Body of pancreas (tissue), 4 donors: ENCODE results near the gene SNF8. TPM values are rescaled to one million over a fixed set of nuclear protein-coding genes. Genes with fewer than 3 reads are reported as not detected.

Experiments
- ATAC-seq: fragments of 150-250 bp; one replicate; pipeline ENCODE4 v1.9.1; 2016
- DNase-seq, 4 donors: peaks; one replicate each; pipeline ENCODE4 v3.0.0-alpha.2; 2019
- H3K27ac ChIP-seq, 4 donors: fragments of 200-600 bp; sonication (generic); 1 replicate in 3 of 4; 2 replicates in 1 of 4; pipeline versions ENCODE4 v1.5.1 to v1.6.1; 2016 to 2019; ENCODE audit warnings: mild to moderate bottlenecking in 1 of 4, mixed read lengths in 1 of 4, moderate library complexity in 1 of 4
- H3K27me3 ChIP-seq, 2 donors: fragments of 200-600 bp; sonication (generic); one replicate each; pipeline ENCODE4 v1.6.0; 2016; ENCODE audit warnings: mild to moderate bottlenecking in 1 of 2
- H3K36me3 ChIP-seq, 2 donors: fragments of 200-600 bp; sonication (generic); replicated peaks in 1 of 2; 2 replicates each; pipeline ENCODE4 v1.5.1; 2016; ENCODE audit warnings: low read depth in 2 of 2; ENCODE audit not compliant: insufficient read depth in 1 of 2
- H3K4me1 ChIP-seq: fragments of 200-600 bp; sonication (generic); one replicate; pipeline ENCODE4 v1.6.0; 2016
- H3K4me3 ChIP-seq, 2 donors: fragments of 200-600 bp; sonication (generic); 1 replicate in 1 of 2; 2 replicates in 1 of 2; pipeline ENCODE4 v1.5.1; 2016 to 2019
- H3K9me3 ChIP-seq, 3 donors: fragments of 200-600 bp; sonication (generic); 1 replicate in 2 of 3; 2 replicates in 1 of 3; pipeline ENCODE4 v1.5.1; 2016
- POLR2A ChIP-seq, 3 donors: fragments of 450-650 bp; IDR thresholded peaks; one replicate each; pipeline ENCODE4 v1.6.1; 2016; ENCODE audit warnings: antibody characterized with exemption in 3 of 3, mild to moderate bottlenecking in 2 of 3
- WGBS, 2 donors: methylation state at CpG; one replicate each; pipeline ENCODE4 v1.1.5; 2017; 5-methylcytosine and 5-hydroxymethylcytosine counted together
- intact Hi-C: fragments of 100-400 bp; cut with DNase I; formaldehyde crosslinking; loops from one replicate; pipeline ENCODE4 v1.15.1; 2023
- total RNA-seq, 2 donors: library from RNA; depleted of rRNA; stranded (reverse); fragments of >200 nt; gene quantifications; one replicate each; pipeline ENCODE4 v1.1.0, GENCODE V29; 2016
- TF ChIP-seq, protein P1 (sequence below), 7 experiments: fragments of 450-650 bp in 4 of 7; fragments of 200-600 bp in 3 of 7; sonication (generic) in 3 of 7; IDR thresholded peaks; one replicate each; pipeline ENCODE4 v1.5.1; 2016 to 2019; ENCODE audit warnings: antibody characterized with exemption in 7 of 7

Gene SNF8
- total RNA-seq, 2 donors from 2014 or later, result 35.9 to 39.4 TPM

DNA sequence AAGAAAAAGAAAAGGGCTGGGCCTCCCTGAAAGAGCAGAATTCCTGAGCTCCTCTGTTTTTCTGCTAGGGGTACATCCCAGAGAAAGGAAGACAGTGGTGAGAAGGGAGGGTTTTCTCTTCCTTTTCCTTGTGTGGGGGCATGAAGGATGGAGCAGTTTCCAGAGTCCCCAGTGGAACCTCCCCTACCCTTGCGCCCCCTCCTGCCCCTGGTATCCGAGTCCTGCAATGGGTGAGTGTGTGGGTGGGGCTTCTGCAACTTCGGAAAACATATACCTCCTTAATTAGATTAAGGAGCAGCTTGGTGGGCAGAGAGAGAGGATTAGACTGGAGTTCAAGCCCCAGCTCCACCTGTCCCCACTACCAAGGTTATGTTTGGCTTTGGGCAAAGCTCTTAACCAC lies 29.2 kb upstream of the SNF8 start:
- DNase-seq (no peak), ATAC-seq (no peak)
- Histone ChIP-seq H3K27me3 (peaks cover 0 to 4% of the 10 kb centered on the region in 2 donors), H3K36me3 (no peaks in the 10 kb centered on the region), H3K4me3 (no peak overlapping the region), H3K27ac (no peak overlapping the region), H3K9me3 (no peaks in the 10 kb centered on the region), H3K4me1 (no peaks in the 10 kb centered on the region)
- intact Hi-C loops, result no loop called here
- no peak for TF ChIP-seq POLR2A (IDR thresholded peaks at IDR 0.05)
- TF ChIP-seq, protein P1, sequence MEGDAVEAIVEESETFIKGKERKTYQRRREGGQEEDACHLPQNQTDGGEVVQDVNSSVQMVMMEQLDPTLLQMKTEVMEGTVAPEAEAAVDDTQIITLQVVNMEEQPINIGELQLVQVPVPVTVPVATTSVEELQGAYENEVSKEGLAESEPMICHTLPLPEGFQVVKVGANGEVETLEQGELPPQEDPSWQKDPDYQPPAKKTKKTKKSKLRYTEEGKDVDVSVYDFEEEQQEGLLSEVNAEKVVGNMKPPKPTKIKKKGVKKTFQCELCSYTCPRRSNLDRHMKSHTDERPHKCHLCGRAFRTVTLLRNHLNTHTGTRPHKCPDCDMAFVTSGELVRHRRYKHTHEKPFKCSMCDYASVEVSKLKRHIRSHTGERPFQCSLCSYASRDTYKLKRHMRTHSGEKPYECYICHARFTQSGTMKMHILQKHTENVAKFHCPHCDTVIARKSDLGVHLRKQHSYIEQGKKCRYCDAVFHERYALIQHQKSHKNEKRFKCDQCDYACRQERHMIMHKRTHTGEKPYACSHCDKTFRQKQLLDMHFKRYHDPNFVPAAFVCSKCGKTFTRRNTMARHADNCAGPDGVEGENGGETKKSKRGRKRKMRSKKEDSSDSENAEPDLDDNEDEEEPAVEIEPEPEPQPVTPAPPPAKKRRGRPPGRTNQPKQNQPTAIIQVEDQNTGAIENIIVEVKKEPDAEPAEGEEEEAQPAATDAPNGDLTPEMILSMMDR (IDR thresholded peaks at IDR 0.05), result no peak
- WGBS, 2 donors, result 39 to 48% methylated on average over 3 of the region's 3 CpGs

DNA sequence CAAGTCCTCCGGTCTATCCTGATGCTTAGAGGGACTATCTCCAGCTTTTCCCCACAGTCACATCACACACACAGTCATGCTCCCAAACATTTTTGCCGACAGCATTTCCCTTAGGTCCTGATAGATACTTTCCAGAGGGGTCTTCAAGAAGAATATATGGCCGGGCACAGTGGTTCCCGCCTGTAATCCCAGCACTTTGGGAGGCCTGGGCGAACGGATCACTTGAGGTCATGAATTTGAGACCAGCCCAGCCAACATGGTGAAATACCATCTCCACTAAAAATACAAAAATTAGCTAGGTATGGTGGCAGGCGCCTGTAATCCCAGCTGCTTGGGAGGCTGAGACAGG lies 28.1 kb upstream of the SNF8 start:
- ATAC-seq, result no peak
- intact Hi-C loops, result no loop called here
- no peaks in the 10 kb centered on the region for H3K4me1 ChIP-seq
- H3K9me3 ChIP-seq, result no peaks in the 10 kb centered on the region
- H3K36me3 ChIP-seq, result no peaks in the 10 kb centered on the region
- no peak overlapping the region for H3K4me3 ChIP-seq
- peaks cover 0 to 4% of the 10 kb centered on the region in 2 donors for H3K27me3 ChIP-seq
- DNase-seq, result no peak
- TF ChIP-seq, protein P1 (IDR thresholded peaks at IDR 0.05), result no peak
- TF ChIP-seq POLR2A (IDR thresholded peaks at IDR 0.05), result no peak
- no peak overlapping the region for H3K27ac ChIP-seq
- WGBS, 2 donors, result 54 to 65% methylated on average over 7 of the region's 7 CpGs

DNA sequence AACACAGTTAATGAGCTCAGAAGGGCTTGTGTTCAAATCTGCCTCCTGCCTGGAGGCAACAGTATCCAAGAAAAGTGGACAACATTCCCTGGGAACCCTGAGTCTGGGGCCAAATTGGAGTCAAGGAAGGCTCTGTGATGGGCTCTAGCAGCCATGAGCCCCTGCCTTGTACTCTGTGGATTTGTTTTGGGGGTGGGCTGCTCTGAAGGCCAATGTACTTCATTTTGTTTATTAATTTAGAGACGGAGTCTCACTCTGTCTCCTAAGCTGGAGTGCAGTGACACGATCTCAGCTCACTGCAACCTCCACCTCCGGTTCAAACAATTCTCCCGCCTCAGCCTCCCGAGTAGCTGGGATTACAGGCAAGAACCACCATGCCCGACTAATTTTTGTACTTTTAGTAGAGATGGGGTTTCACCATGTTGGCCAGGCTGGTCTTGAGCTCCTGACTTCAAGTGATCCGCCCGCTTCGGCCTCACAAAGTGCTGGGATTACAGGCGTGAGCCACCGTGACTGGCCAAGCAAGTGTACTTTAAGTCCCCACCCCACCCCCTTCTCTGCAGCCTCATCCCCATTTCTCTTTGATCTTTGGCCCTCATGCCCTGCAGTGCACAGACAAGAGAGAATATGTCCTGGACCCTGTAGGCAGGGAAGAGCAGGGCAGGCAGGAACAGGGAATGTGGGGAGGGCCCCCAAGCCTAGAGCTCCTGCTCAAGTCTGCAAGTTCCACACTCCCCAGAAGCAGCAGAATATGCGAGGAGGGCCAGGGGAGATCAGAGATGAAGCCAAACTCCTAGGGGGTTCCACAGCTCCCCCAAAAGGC lies 26.4 kb upstream of the SNF8 start:
- DNase-seq, result no peak
- intact Hi-C loops, result no loop called here
- no peak for ATAC-seq
- Histone ChIP-seq H3K4me3 (no peak overlapping the region), H3K4me1 (no peaks in the 10 kb centered on the region), H3K9me3 (no peaks in the 10 kb centered on the region), H3K36me3 (no peaks in the 10 kb centered on the region), H3K27ac (no peak overlapping the region), H3K27me3 (peaks cover 0 to 4% of the 10 kb centered on the region in 2 donors)
- 45 to 63% methylated on average over 11 to 12 of the region's 12 CpGs for WGBS, 2 donors
- no peak for TF ChIP-seq POLR2A (IDR thresholded peaks at IDR 0.05)
- TF ChIP-seq, protein P1 (IDR thresholded peaks at IDR 0.05), result no peak

DNA sequence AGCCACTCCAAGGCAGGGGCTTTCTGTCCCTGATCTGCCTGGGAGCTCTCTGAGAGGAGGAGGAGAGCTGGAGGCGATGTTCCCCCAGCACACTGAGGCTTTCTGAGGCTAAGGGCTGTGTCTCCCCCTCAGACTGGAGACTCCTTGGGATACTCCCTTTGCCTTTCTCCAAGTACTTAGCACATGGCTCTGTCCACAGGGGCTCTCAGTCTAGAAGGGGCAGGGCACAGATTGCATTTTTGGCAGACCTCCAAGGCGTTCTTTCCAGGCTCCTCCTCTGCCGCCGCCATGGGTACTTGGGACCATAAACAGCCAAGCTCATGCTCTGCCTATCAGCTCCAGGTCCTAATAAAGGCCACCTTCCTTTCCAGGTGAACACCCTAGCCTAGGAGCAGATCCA lies 25.6 kb upstream of the SNF8 start:
- WGBS, 2 donors, result 22 to 24% methylated on average over 3 to 4 of the region's 4 CpGs
- DNase-seq (no peak), ATAC-seq (no peak)
- Histone ChIP-seq H3K36me3 (no peaks in the 10 kb centered on the region), H3K27me3 (peaks cover 0 to 4% of the 10 kb centered on the region in 2 donors), H3K4me3 (no peak overlapping the region), H3K4me1 (no peaks in the 10 kb centered on the region), H3K27ac (no peak overlapping the region), H3K9me3 (no peaks in the 10 kb centered on the region)
- no peak for TF ChIP-seq POLR2A (IDR thresholded peaks at IDR 0.05)
- TF ChIP-seq, protein P1 (IDR thresholded peaks at IDR 0.05), result no peak
- intact Hi-C loops, result no loop called here
